ENCODE results near the gene TPBGL.

The TPBGL gene

GRCh38 chr11:75244052-75244814 is 3.7 kb downstream of the TPBGL start:
- Histone ChIP-seq H3K27ac (no peak overlapping the region), H3K9me3 (ENCODE audit: severe bottlenecking) (no peaks in the 10 kb centered on the region), H3K36me3 (no peaks in the 10 kb centered on the region), H3K4me3 (ENCODE audit: low read depth, low read length) (no peak overlapping the region), H3K27me3 (ENCODE audit: insufficient read depth, low read depth, severe bottlenecking) (peaks cover 3% of the 10 kb centered on the region)
- peak; percentile 5 for DNase-seq
- no peak for TF ChIP-seq CTCF (IDR thresholded peaks at IDR 0.05; ENCODE audit: low read depth, low read length)

- no peaks in the 10 kb centered on the region for H3K36me3 ChIP-seq
- peaks cover 3% of the 10 kb centered on the region for H3K27me3 ChIP-seq (ENCODE audit: insufficient read depth, low read depth, severe bottlenecking)
- DNase-seq: peak; percentile 10
- TF ChIP-seq CTCF (IDR thresholded peaks at IDR 0.05; ENCODE audit: low read depth, low read length): peak; percentile 35
- no peak overlapping the region for H3K27ac ChIP-seq
- no peak overlapping the region for H3K4me3 ChIP-seq (ENCODE audit: low read depth, low read length)
- no peaks in the 10 kb centered on the region for H3K9me3 ChIP-seq (ENCODE audit: severe bottlenecking)
These were observed 4.9 kb downstream of the TPBGL start for GRCh38 chr11:75245356-75246005.

- peaks cover 3% of the 10 kb centered on the region for H3K27me3 ChIP-seq (ENCODE audit: insufficient read depth, low read depth, severe bottlenecking)
These were observed 5.6 kb downstream of the TPBGL start for GRCh38 chr11:75246006-75246670.

GRCh38 chr11:75246671-75247350 is 6.2 kb downstream of the TPBGL start:
- peaks cover 3% of the 10 kb centered on the region for H3K27me3 ChIP-seq (ENCODE audit: insufficient read depth, low read depth, severe bottlenecking)
- no peak for DNase-seq
- H3K27ac ChIP-seq: no peak overlapping the region
- TF ChIP-seq CTCF (IDR thresholded peaks at IDR 0.05; ENCODE audit: low read depth, low read length): no peak
- no peaks in the 10 kb centered on the region for H3K9me3 ChIP-seq (ENCODE audit: severe bottlenecking)
- no peak overlapping the region for H3K4me3 ChIP-seq (ENCODE audit: low read depth, low read length)
- H3K36me3 ChIP-seq: no peaks in the 10 kb centered on the region

More at GRCh38 chr11:75246006-75246670, 5.6 kb downstream of the TPBGL start:
- DNase-seq: peak; percentile 6
- H3K4me3 ChIP-seq (ENCODE audit: low read depth, low read length): no peak overlapping the region
- no peak for TF ChIP-seq CTCF (IDR thresholded peaks at IDR 0.05; ENCODE audit: low read depth, low read length)
- H3K36me3 ChIP-seq: no peaks in the 10 kb centered on the region
- H3K27ac ChIP-seq: no peak overlapping the region
- H3K9me3 ChIP-seq (ENCODE audit: severe bottlenecking): no peaks in the 10 kb centered on the region

DNA sequence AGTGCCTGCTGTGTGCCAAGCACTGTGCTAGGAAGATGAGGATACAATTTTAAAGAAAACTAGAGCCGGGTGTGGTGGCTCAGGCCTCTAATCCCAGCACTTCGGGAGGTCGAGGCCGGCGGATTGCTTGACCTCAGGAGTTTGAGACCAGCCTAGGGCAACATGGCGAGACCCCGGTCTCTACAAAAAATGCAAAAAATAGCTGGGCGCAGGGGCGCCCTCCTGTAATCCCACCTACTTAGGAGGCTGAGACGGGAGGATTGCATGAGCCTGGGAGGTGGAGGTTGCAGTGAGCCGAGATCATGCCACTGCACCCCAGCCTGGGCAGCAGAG is 8.3 kb downstream of the TPBGL start:
- DNase-seq: no peak
- Histone ChIP-seq H3K27ac (no peak overlapping the region), H3K36me3 (no peaks in the 10 kb centered on the region), H3K4me3 (ENCODE audit: low read depth, low read length) (no peak overlapping the region), H3K9me3 (ENCODE audit: severe bottlenecking) (no peaks in the 10 kb centered on the region), H3K27me3 (ENCODE audit: insufficient read depth, low read depth, severe bottlenecking) (no peaks in the 10 kb centered on the region)
- TF ChIP-seq CTCF (IDR thresholded peaks at IDR 0.05; ENCODE audit: low read depth, low read length): no peak

Data from WERI-Rb-1 (cell line).